Measurements from ENCODE around the gene MIPOL1. TPM values are rescaled to one million over a fixed set of nuclear protein-coding genes. Genes with fewer than 3 reads are reported as not detected.

Gene MIPOL1
- total and polyA plus RNA-seq, 2 of the 4 experiments (the other 2 are of a cell fraction): 2.7 to 5.9 TPM

GRCh38 chr14:37443461-37443860, 245.7 kb downstream of the MIPOL1 start:
- in situ Hi-C loops (cut with MboI; ENCODE audit: low sequenced_read_pairs): no loop called here
- H3K4me1 ChIP-seq (ENCODE audit: control insufficient read depth, insufficient read depth, low read length): no peaks in the 10 kb centered on the region
- H3K79me1 ChIP-seq (ENCODE audit: low read depth in 1 of 2, low read length in 2 of 2): no peaks in the 10 kb centered on the region
- H2AFZ ChIP-seq (replicated peaks; ENCODE audit: low read length, poor library complexity): no peak overlapping the region
- TF ChIP-seq MXI1 (IDR thresholded peaks at IDR 0.05; ENCODE audit: borderline replicate concordance, low read depth, low read length) (no peak), BHLHE40 (IDR thresholded peaks at IDR 0.05; ENCODE audit: low read depth, low read length) (no peak), MAZ (IDR thresholded peaks at IDR 0.05; ENCODE audit: borderline replicate concordance, low read depth, low read length) (no peak), RAD21 (IDR thresholded peaks at IDR 0.05; ENCODE audit: low read length) (no peak), RFX5 (IDR thresholded peaks at IDR 0.05; ENCODE audit: low read depth, low read length) (no peak), NFE2L2 (IDR thresholded peaks at IDR 0.05; ENCODE audit: low read depth, low read length) (no peak), CTCF (conservative IDR thresholded peaks at IDR 0.05; ENCODE audit: low read depth, low read length) (no peak), SMC3 (IDR thresholded peaks at IDR 0.05; ENCODE audit: low read depth, low read length) (no peak), CHD1 (IDR thresholded peaks at IDR 0.05; ENCODE audit: low read depth, low read length) (no peak), FOS (IDR thresholded peaks at IDR 0.05; ENCODE audit: low read depth, low read length) (no peak), RCOR1 (IDR thresholded peaks at IDR 0.05; ENCODE audit: insufficient replicate concordance, low read length) (no peak), POLR2A (IDR thresholded peaks at IDR 0.05; ENCODE audit: low read depth, low read length) (no peak), MAFK (IDR thresholded peaks at IDR 0.05; ENCODE audit: low read depth, low read length) (no peak), CEBPB (IDR thresholded peaks at IDR 0.05; ENCODE audit: low read depth, low read length) (no peak), USF2 (IDR thresholded peaks at IDR 0.05; ENCODE audit: low read depth, low read length) (no peak), ELK1 (IDR thresholded peaks at IDR 0.05; ENCODE audit: borderline replicate concordance, low read depth, low read length) (no peak)
- BruUV-seq (replicated peaks): no TSS peak
- H4K20me1 ChIP-seq (ENCODE audit: insufficient read depth, low read length): no peaks in the 10 kb centered on the region
- H3K14ac ChIP-seq (replicated peaks; ENCODE audit: low read depth, low read length): no peak overlapping the region
- H3K56ac ChIP-seq (ENCODE audit: extremely low read depth, insufficient read depth, low read length): no peak overlapping the region
- no peak overlapping the region for H2AK5ac ChIP-seq (ENCODE audit: low read depth, low read length)
- no peak overlapping the region for H3K18ac ChIP-seq (ENCODE audit: low read depth, low read length)
- no peak overlapping the region for H3K27ac ChIP-seq (ENCODE audit: insufficient read depth, low read length)
- DNase-seq (peak; percentile 49), ATAC-seq (ENCODE audit: low read depth) (no peak)
- H4K5ac ChIP-seq (ENCODE audit: low read depth, low read length): no peak overlapping the region
- H3K23ac ChIP-seq (ENCODE audit: low read depth, low read length): no peak overlapping the region
- no peak overlapping the region for H3K4me2 ChIP-seq (ENCODE audit: low read depth, low read length)
- no peak overlapping the region for H2BK5ac ChIP-seq (ENCODE audit: low read depth, low read length, poor library complexity, severe bottlenecking)
- H2BK120ac ChIP-seq (ENCODE audit: low read depth, low read length): no peak overlapping the region
- H3K9ac ChIP-seq (ENCODE audit: low read depth, low read length): no peak overlapping the region
- H3K4me3 ChIP-seq (ENCODE audit: insufficient read depth, low read depth, low read length): no peak overlapping the region
- no CpG with 5 or more reads among the region's 1 CpG for WGBS, 2 experiments (ENCODE audit: extremely low coverage in 2 of 2, insufficient read length in 1 of 2)
- no peak overlapping the region for H4K91ac ChIP-seq (ENCODE audit: insufficient read depth, low read depth, low read length)
- no peaks in the 10 kb centered on the region for H3K36me3 ChIP-seq (ENCODE audit: control insufficient read depth, insufficient read depth, low read length)
- dilution Hi-C loops (cut with HindIII; ENCODE audit: low sequenced_read_pairs, unreplicated experiment): no loop called here
- H2BK15ac ChIP-seq (ENCODE audit: low read depth, low read length): no peak overlapping the region
- H4K8ac ChIP-seq (ENCODE audit: low read depth in 2 of 2, low read length in 2 of 2): no peak overlapping the region
- H2BK20ac ChIP-seq (ENCODE audit: low read depth, low read length): no peak overlapping the region
- CTCF ChIA-PET: interaction anchor here (0.7 kb wide), 1 partner anchor 12 kb away, joined by 3 read pairs; no protein-coding TSS in a partner anchor
- intact Hi-C loops (cut with micrococcal nuclease): no loop called here
- POLR2A ChIA-PET (ENCODE audit: unreplicated experiment): interaction anchor here (0.6 to 0.7 kb wide), 2 partner anchors 1107 to 1900 kb away, joined by 3 to 4 read pairs; no protein-coding TSS in a partner anchor
- H3K27me3 ChIP-seq (ENCODE audit: control insufficient read depth, insufficient read depth, low read length): no peaks in the 10 kb centered on the region
- H3K9me3 ChIP-seq (ENCODE audit: control insufficient read depth, insufficient read depth, low read length): no peaks in the 10 kb centered on the region
- no peaks in the 10 kb centered on the region for H3K9me1 ChIP-seq (ENCODE audit: insufficient read depth, low read length)
- no peak overlapping the region for H2AK9ac ChIP-seq (replicated peaks; ENCODE audit: low read depth, low read length, poor library complexity)
- no peak overlapping the region for H3K4ac ChIP-seq (ENCODE audit: low read depth, low read length)
